HEK293T (cell line): ENCODE data around the gene MMD2.

Source experiments
- CTCF ChIA-PET: fragments of 350-600 bp; formaldehyde crosslinking; extraction: SDS; loops from one replicate; lab custom pipeline; 2021; ENCODE audit warnings: antibody characterized with exemption, inconsistent platforms; lab: Yijun Ruan, JAX
- POLR2A ChIA-PET: fragments of 350-600 bp; formaldehyde crosslinking; extraction: SDS; loops from one replicate; lab custom pipeline; 2020; ENCODE audit warnings: antibody characterized with exemption, inconsistent platforms; lab: Yijun Ruan, JAX
- DNase-seq: peaks from one replicate; pipeline ENCODE4 v3.0.0; 2012; ENCODE audit warnings: mixed read lengths; ENCODE audit errors: extremely low spot score
- ARNT ChIP-seq: fragments of 450-650 bp; IDR thresholded peaks from 2 replicates; pipeline ENCODE4 v1.6.1; 2017; ENCODE audit warnings: mild to moderate bottlenecking
- BHLHE40 ChIP-seq: fragments of 450-650 bp; IDR thresholded peaks from 2 replicates; pipeline ENCODE4 v1.6.1; 2016; ENCODE audit warnings: mild to moderate bottlenecking, moderate library complexity, borderline replicate concordance
- CTBP1 ChIP-seq: fragments of 450-650 bp; IDR thresholded peaks from 2 replicates; pipeline ENCODE4 v1.6.1; 2016; ENCODE audit warnings: borderline replicate concordance
- ELF4 ChIP-seq: fragments of 450-650 bp; IDR thresholded peaks from 2 replicates; pipeline ENCODE4 v1.6.1; 2017; ENCODE audit warnings: antibody characterized with exemption
- FOXA1 ChIP-seq: fragments of 450-650 bp; IDR thresholded peaks from 2 replicates; pipeline ENCODE4 v1.6.1; 2016; ENCODE audit warnings: mild to moderate bottlenecking
- FOXK2 ChIP-seq: fragments of 450-650 bp; IDR thresholded peaks from 2 replicates; pipeline ENCODE4 v1.6.1; 2016; ENCODE audit warnings: mild to moderate bottlenecking
- FOXM1 ChIP-seq: fragments of 450-650 bp; IDR thresholded peaks from 2 replicates; pipeline ENCODE4 v1.6.1; 2017; ENCODE audit warnings: mild to moderate bottlenecking, borderline replicate concordance
- HDGF ChIP-seq: fragments of 450-650 bp; IDR thresholded peaks from 2 replicates; pipeline ENCODE4 v1.6.1; 2017; ENCODE audit warnings: antibody characterized with exemption, borderline replicate concordance
- L3MBTL2 ChIP-seq: fragments of 450-650 bp; conservative IDR thresholded peaks from 2 replicates; pipeline ENCODE4 v1.6.1; 2016; ENCODE audit warnings: mild to moderate bottlenecking
- LEF1 ChIP-seq: fragments of 450-650 bp; IDR thresholded peaks from 2 replicates; pipeline ENCODE4 v1.6.1; 2017; ENCODE audit warnings: mild to moderate bottlenecking, borderline replicate concordance
- NFRKB ChIP-seq: fragments of 450-650 bp; IDR thresholded peaks from 2 replicates; pipeline ENCODE4 v1.6.1; 2016; ENCODE audit warnings: mild to moderate bottlenecking, moderate library complexity
- PKNOX1 ChIP-seq: fragments of 450-650 bp; IDR thresholded peaks from 2 replicates; pipeline ENCODE4 v1.6.1; 2016
- SP1 ChIP-seq: fragments of 450-650 bp; IDR thresholded peaks from 2 replicates; pipeline ENCODE4 v1.6.1; 2017
- SUZ12 ChIP-seq: fragments of 450-650 bp; IDR thresholded peaks from 2 replicates; pipeline ENCODE4 v1.6.1; 2016; ENCODE audit warnings: mild to moderate bottlenecking
- TARDBP ChIP-seq: fragments of 450-650 bp; IDR thresholded peaks from 2 replicates; pipeline ENCODE4 v1.6.1; 2016
- ZNF384 ChIP-seq: fragments of 450-650 bp; IDR thresholded peaks from 2 replicates; pipeline ENCODE4 v1.6.1; 2016

Gene MMD2

GRCh38 chr7:4929005-4929404 lies 30.0 kb downstream of the MMD2 start:
- ChIA-PET POLR2A (no interaction called here), CTCF (no interaction called here)
- TF ChIP-seq NFRKB (no peak), CTBP1 (no peak), ARNT (no peak), HDGF (no peak), L3MBTL2 (no peak), TARDBP (no peak), PKNOX1 (no peak), FOXM1 (no peak), BHLHE40 (no peak), LEF1 (no peak), FOXA1 (no peak)
- no peak for DNase-seq

GRCh38 chr7:4928445-4928844 lies 30.5 kb downstream of the MMD2 start:
- no peak for DNase-seq
- ChIA-PET CTCF (no interaction called here), POLR2A (no interaction called here)
- TF ChIP-seq HDGF: no peak
- TF ChIP-seq CTBP1: no peak
- no peak for TF ChIP-seq L3MBTL2
- TF ChIP-seq SUZ12: no peak
- TF ChIP-seq FOXK2: no peak
- no peak for TF ChIP-seq SP1
- TF ChIP-seq PKNOX1: no peak
- no peak for TF ChIP-seq NFRKB
- no peak for TF ChIP-seq ZNF384
- TF ChIP-seq BHLHE40: no peak
- TF ChIP-seq FOXM1: no peak
- no peak for TF ChIP-seq LEF1
- TF ChIP-seq ELF4: no peak
- TF ChIP-seq TARDBP: no peak

- DNase-seq: no peak
- no peak for TF ChIP-seq TARDBP
- POLR2A ChIA-PET: no interaction called here
- CTCF ChIA-PET: no interaction called here
These were observed 38.8 kb downstream of the MMD2 start for GRCh38 chr7:4919969-4920766.

GRCh38 chr7:4916113-4916512 lies 42.9 kb downstream of the MMD2 start:
- POLR2A ChIA-PET: no interaction called here
- CTCF ChIA-PET: no interaction called here
- DNase-seq: no peak
- TF ChIP-seq ZNF384 (0 out of 2 replicates have a peak, but pooled peaks have one; percentile 12), SUZ12 (no peak), TARDBP (no peak), BHLHE40 (no peak), FOXM1 (no peak)

GRCh38 chr7:4911111-4911828 lies 47.7 kb downstream of the MMD2 start:
- ChIA-PET POLR2A (no interaction called here), CTCF (no interaction called here)
- DNase-seq: no peak
- no peak for TF ChIP-seq HDGF
- no peak for TF ChIP-seq SP1
- no peak for TF ChIP-seq CTBP1
- TF ChIP-seq ZNF384: no peak
- TF ChIP-seq BHLHE40: no peak
- TF ChIP-seq FOXK2: no peak
- TF ChIP-seq NFRKB: no peak
- no peak for TF ChIP-seq PKNOX1
- TF ChIP-seq FOXM1: no peak
- TF ChIP-seq SUZ12: no peak

- POLR2A ChIA-PET: no interaction called here
- DNase-seq: no peak
- CTCF ChIA-PET: no interaction called here
- TF ChIP-seq PKNOX1 (no peak), ARNT (no peak), FOXK2 (no peak), LEF1 (no peak), SUZ12 (no peak), BHLHE40 (no peak), SP1 (no peak), TARDBP (no peak), L3MBTL2 (no peak), ZNF384 (no peak), NFRKB (no peak)
These were observed 52.3 kb downstream of the MMD2 start for GRCh38 chr7:4906682-4907081.
